HepG2 (cell line): ENCODE data around the gene SENP5. TPM values are rescaled to one million over a fixed set of nuclear protein-coding genes. Genes with fewer than 3 reads are reported as not detected.

Experiments
- ATAC-seq: fragments of 200-7000 bp; cut with Tn5 transposase; 3 replicates; pipeline ENCODE4 v1.9.1; 2020; ENCODE audit warnings: mild to moderate bottlenecking, moderate library complexity
- BruUV-seq: library from RNA; stranded (reverse); fragments of 400-500 nt; replicated peaks from 2 replicates; lab custom pipeline; 2021; lab: Mats Ljungman, UMichigan
- CTCF ChIA-PET: fragments of 300-600 bp; formaldehyde crosslinking; extraction: SDS; loops from one replicate; lab custom pipeline; 2021; ENCODE audit warnings: low total read pairs, inconsistent platforms, low intra/inter-chr PET ratio; lab: Yijun Ruan, JAX
- POLR2A ChIA-PET: fragments of 350-600 bp; sonication (Branson Sonifier 250); formaldehyde crosslinking; loops from one replicate; lab custom pipeline; 2020; ENCODE audit warnings: antibody characterized with exemption, inconsistent platforms; lab: Yijun Ruan, JAX
- DNase-seq: peaks from one replicate; pipeline ENCODE4 v3.0.0-alpha.2; 2015; ENCODE audit warnings: low spot score
- FAIRE-seq: peaks from 3 replicates; lab custom pipeline; 2011; peaks lifted over from hg19 to GRCh38; lab: Jason Lieb, UNC
- H2AFZ ChIP-seq: one replicate; pipeline ENCODE4 v1.6.1; 2011; ENCODE audit warnings: low read length, inconsistent platforms
- H3K27ac ChIP-seq: fragments of 300-600 bp; 3 replicates; pipeline ENCODE4 v1.8.0; 2011; ENCODE audit warnings: mixed run types, mild to moderate bottlenecking, mixed read lengths, low read length, inconsistent platforms; ENCODE audit not compliant: insufficient read depth; ENCODE audit errors: extremely low read length
- H3K27me3 ChIP-seq, 2 experiments: fragments of 200-600 bp in 1 of 2; 2 replicates in 1 of 2; 3 replicates in 1 of 2; pipeline versions ENCODE4 v1.6.0 to v1.8.0; 2011; ENCODE audit warnings: low read length in 2 of 2, mild to moderate bottlenecking in 2 of 2, moderate library complexity in 2 of 2, inconsistent platforms in 1 of 2; ENCODE audit not compliant: insufficient read depth in 2 of 2, control insufficient read depth in 1 of 2
- H3K36me3 ChIP-seq, 2 experiments: fragments of 200-600 bp in 1 of 2; replicated peaks in 1 of 2; 2 replicates in 1 of 2; 3 replicates in 1 of 2; pipeline versions ENCODE4 v1.5.1 to v1.8.0; 2011; ENCODE audit warnings: low read length in 2 of 2, inconsistent platforms in 1 of 2; ENCODE audit not compliant: insufficient read depth in 2 of 2, control insufficient read depth in 1 of 2
- H3K4me1 ChIP-seq: 2 replicates; pipeline ENCODE4 v1.5.1; 2012; ENCODE audit warnings: low read length, inconsistent platforms; ENCODE audit not compliant: insufficient read depth
- H3K4me2 ChIP-seq: 2 replicates; pipeline ENCODE4 v1.6.0; 2011; ENCODE audit warnings: low read depth, low read length, inconsistent platforms
- H3K4me3 ChIP-seq, 3 experiments: fragments of 200-600 bp in 1 of 3; sonication (generic), shearing (Covaris generic) in 1 of 3; replicated peaks in 1 of 3; 2 replicates each; pipeline ENCODE4 v1.5.1; 2011 to 2016; ENCODE audit warnings: low read length in 3 of 3, inconsistent platforms in 2 of 3, low read depth in 2 of 3, mild to moderate bottlenecking in 2 of 3, control low read depth in 1 of 3, mixed read lengths in 1 of 3; ENCODE audit not compliant: insufficient read depth in 1 of 3
- H3K79me2 ChIP-seq: one replicate; pipeline ENCODE4 v1.6.1; 2011; ENCODE audit warnings: low read length, inconsistent platforms; ENCODE audit not compliant: insufficient read depth
- H3K9ac ChIP-seq: 2 replicates; pipeline ENCODE4 v1.6.0; 2011; ENCODE audit warnings: mild to moderate bottlenecking, low read depth, low read length, inconsistent platforms; ENCODE audit not compliant: insufficient read depth
- H3K9me3 ChIP-seq: 2 replicates; pipeline ENCODE4 v1.5.1; 2012; ENCODE audit warnings: mild to moderate bottlenecking, low read length
- H4K20me1 ChIP-seq: 2 replicates; pipeline ENCODE4 v1.6.0; 2011; ENCODE audit warnings: inconsistent platforms, mild to moderate bottlenecking, low read length, moderate library complexity; ENCODE audit not compliant: insufficient read depth
- AFF4 ChIP-seq: sonication (generic); formaldehyde crosslinking; IDR thresholded peaks from 2 replicates; pipeline ENCODE4 v1.4.0; 2020; ENCODE audit warnings: missing genetic modification reagents
- FUBP1 ChIP-seq: sonication (generic); formaldehyde crosslinking; IDR thresholded peaks from 2 replicates; pipeline ENCODE4 v1.5.1; 2020; ENCODE audit warnings: missing genetic modification reagents, mild to moderate bottlenecking, borderline replicate concordance
- MXD1 ChIP-seq: sonication (generic); formaldehyde crosslinking; IDR thresholded peaks from 2 replicates; pipeline ENCODE4 v1.4.0; 2020; ENCODE audit warnings: mild to moderate bottlenecking, missing genetic modification reagents
- NR2C2 ChIP-seq: sonication (generic); formaldehyde crosslinking; IDR thresholded peaks from 2 replicates; pipeline ENCODE4 v1.4.0; 2020; ENCODE audit warnings: missing genetic modification reagents, mild to moderate bottlenecking, moderate library complexity, borderline replicate concordance
- SMARCC2 ChIP-seq: fragments of 450-650 bp; IDR thresholded peaks from 2 replicates; pipeline ENCODE4 v1.6.1; 2017; ENCODE audit warnings: antibody characterized with exemption, mild to moderate bottlenecking
- SMYD3 ChIP-seq: sonication (generic); formaldehyde crosslinking; IDR thresholded peaks from 2 replicates; pipeline ENCODE4 v1.8.1; 2023; ENCODE audit warnings: mild to moderate bottlenecking, missing genetic modification reagents
- ZNF33A ChIP-seq: sonication (generic); formaldehyde crosslinking; IDR thresholded peaks from 2 replicates; pipeline ENCODE4 v1.5.1; 2020; ENCODE audit warnings: missing genetic modification reagents, mild to moderate bottlenecking, moderate library complexity, borderline replicate concordance
- ZNF574 ChIP-seq: sonication (generic); formaldehyde crosslinking; IDR thresholded peaks from 2 replicates; pipeline ENCODE4 v1.4.0; 2020; ENCODE audit warnings: missing genetic modification reagents
- ZNF770 ChIP-seq: sonication (generic); formaldehyde crosslinking; IDR thresholded peaks from 2 replicates; pipeline ENCODE4 v1.5.0; 2020; ENCODE audit warnings: mild to moderate bottlenecking, missing genetic modification reagents
- WGBS: methylation state at CpG from one replicate; pipeline ENCODE4 v1.1.6; 2017; ENCODE audit warnings: low lambda C conversion rate; 5-methylcytosine and 5-hydroxymethylcytosine counted together
- in situ Hi-C: cut with HindIII; loops from 2 replicates; pipeline ENCODE4 v1.10.0; 2017; ENCODE audit warnings: low pct_unique_long_range_greater_than_20kb; ENCODE audit not compliant: extremely low pct_ligation_motif_present
- intact Hi-C: fragments of 100-400 bp; cut with micrococcal nuclease; formaldehyde crosslinking; loops from one replicate; pipeline ENCODE4 v1.10.0; 2022; ENCODE audit not compliant: unreplicated experiment
- polyA plus RNA-seq, 8 experiments: library from polyadenylated mRNA; depleted of rRNA in 3 of 8; stranded (reverse) in 7 of 8; unstranded in 1 of 8; fragments of >200 nt; fragmentation: Illumina TruSeq in 4 of 8; extraction: Trizol in 4 of 8; gene quantifications; 2 replicates each; pipeline versions ENCODE4 v1.2.1 to v1.2.3, GENCODE V29; 2011 to 2016; ENCODE audit warnings: low read depth in 4 of 8, missing spikeins in 1 of 8, mixed read lengths in 1 of 8; ENCODE audit not compliant: insufficient read depth in 1 of 8
- total RNA-seq, 5 experiments: library from RNA; depleted of rRNA; stranded (reverse); fragments of >200 nt; fragmentation: Illumina TruSeq; extraction: Trizol; gene quantifications; 2 replicates each; pipeline ENCODE4 v1.2.3, GENCODE V29; 2016; ENCODE audit warnings: low read depth in 1 of 5

The SENP5 gene
- total and polyA plus RNA-seq, 2 of the 13 experiments (the other 11 are each of a cell fraction or from before 2014, with no cell fraction given), result 17.6 to 30.9 TPM

GRCh38 chr3:196954832-196955231, 87.1 kb downstream of the SENP5 start (continued):
- no peak for TF ChIP-seq AFF4 (CRISPR knock-in tag)
- TF ChIP-seq SMYD3 (CRISPR knock-in tag), result no peak
- no peak for TF ChIP-seq MXD1 (CRISPR knock-in tag)
- no peak for TF ChIP-seq ZNF33A (CRISPR knock-in tag)
- no peak for TF ChIP-seq SMARCC2

- H2AFZ ChIP-seq, result no peak overlapping the region
- peaks cover 80% of the 10 kb centered on the region for H3K4me1 ChIP-seq
- H3K9ac ChIP-seq, result peak overlapping the region; percentile 55; the same call in 1 of the 2 replicates
- peak; percentile 91 for FAIRE-seq
- no peaks in the 10 kb centered on the region for H3K27me3 ChIP-seq
- ATAC-seq, result peak; percentile 80
- POLR2A ChIA-PET, result no interaction called here
- BruUV-seq, result no TSS peak
- H3K4me3 ChIP-seq, result no peak overlapping the region; a peak in 1 of 6 replicates
- DNase-seq, result peak; percentile 91
- peak overlapping the region; percentile 62 for H3K4me2 ChIP-seq
- intact Hi-C loops (no loop called here), in situ Hi-C loops (no loop called here)
- no peaks in the 10 kb centered on the region for H3K9me3 ChIP-seq
- CTCF ChIA-PET, result no interaction called here
- 0% methylated on average over 9 of the region's 9 CpGs for WGBS
- H3K79me2 ChIP-seq, result peaks cover 30% of the 10 kb centered on the region
- no peaks in the 10 kb centered on the region for H4K20me1 ChIP-seq
- H3K36me3 ChIP-seq, result peaks cover 6 to 21% of the 10 kb centered on the region in 2 experiments
- H3K27ac ChIP-seq, result peak overlapping the region; percentile 76
- TF ChIP-seq FUBP1 (no peak), NR2C2 (no peak), ZNF574 (CRISPR knock-in tag) (peak; percentile 18), ZNF770 (CRISPR knock-in tag) (no peak)
These were observed 94.6 kb downstream of the SENP5 start for GRCh38 chr3:196962108-196962929.
